Liver (tissue), 9 donors: ENCODE measurements around the gene GABRB1. TPM values are rescaled to one million over a fixed set of nuclear protein-coding genes. Genes with fewer than 3 reads are reported as not detected.

ENCODE experiments used
- DNase-seq: peaks from one replicate; pipeline ENCODE4 v3.0.0-alpha.2; 2017; ENCODE audit warnings: low spot score
- H3K27ac ChIP-seq, 2 donors: one replicate each; pipeline ENCODE4 v1.7.0; 2013; ENCODE audit warnings: inconsistent platforms in 2 of 2, low read length in 2 of 2, control low read depth in 1 of 2, low read depth in 1 of 2, mild to moderate bottlenecking in 1 of 2
- H3K27me3 ChIP-seq, 4 donors: one replicate each; pipeline versions ENCODE4 v1.6.1 to v1.7.0; 2013; ENCODE audit warnings: low read length in 3 of 4, inconsistent platforms in 1 of 4, mild to moderate bottlenecking in 1 of 4, moderate library complexity in 1 of 4; ENCODE audit not compliant: control insufficient read depth in 4 of 4, insufficient read depth in 4 of 4
- H3K36me3 ChIP-seq, 4 donors: one replicate each; pipeline versions ENCODE4 v1.6.1 to v1.7.0; 2013; ENCODE audit warnings: low read length in 3 of 4, mild to moderate bottlenecking in 3 of 4, low read depth in 1 of 4, moderate library complexity in 1 of 4; ENCODE audit not compliant: control insufficient read depth in 4 of 4, insufficient read depth in 3 of 4
- H3K4me1 ChIP-seq, 4 donors: one replicate each; pipeline versions ENCODE4 v1.6.1 to v1.7.0; 2013; ENCODE audit warnings: low read length in 3 of 4, mild to moderate bottlenecking in 3 of 4, moderate library complexity in 1 of 4; ENCODE audit not compliant: control insufficient read depth in 4 of 4, insufficient read depth in 4 of 4
- H3K4me3 ChIP-seq, 3 donors: one replicate each; pipeline versions ENCODE4 v1.6.1 to v1.7.0; 2013; ENCODE audit warnings: low read length in 3 of 3, control low read depth in 1 of 3, low read depth in 1 of 3, mild to moderate bottlenecking in 1 of 3
- H3K9ac ChIP-seq, 2 donors: one replicate each; pipeline ENCODE4 v1.7.0; 2013; ENCODE audit warnings: low read length in 2 of 2, mild to moderate bottlenecking in 2 of 2, moderate library complexity in 2 of 2, control low read depth in 1 of 2, low read depth in 1 of 2
- H3K9me3 ChIP-seq, 4 donors: one replicate each; pipeline versions ENCODE4 v1.6.1 to v1.7.0; 2013; ENCODE audit warnings: low read length in 3 of 4; ENCODE audit not compliant: control insufficient read depth in 4 of 4
- ATF3 ChIP-seq: IDR thresholded peaks from 2 replicates; pipeline ENCODE4 v1.6.1; 2016; ENCODE audit warnings: antibody characterized with exemption
- CTCF ChIP-seq: fragments of 150-350 bp; IDR thresholded peaks from 2 replicates; pipeline ENCODE4 v1.5.1; 2017; ENCODE audit warnings: improper control_type of control experiment, low read depth, low read length; ENCODE audit not compliant: missing input control
- EGR1 ChIP-seq, 2 donors: IDR thresholded peaks; 2 replicates each; pipeline ENCODE4 v1.6.1; 2016 to 2018; ENCODE audit warnings: antibody characterized with exemption in 2 of 2, low read depth in 2 of 2
- FOXA1 ChIP-seq: IDR thresholded peaks from 2 replicates; pipeline ENCODE4 v1.6.1; 2016; ENCODE audit warnings: antibody characterized with exemption
- FOXA2 ChIP-seq: IDR thresholded peaks from 2 replicates; pipeline ENCODE4 v1.6.1; 2016; ENCODE audit warnings: antibody characterized with exemption
- GABPA ChIP-seq, 2 donors: IDR thresholded peaks in 1 of 2; conservative IDR thresholded peaks in 1 of 2; 2 replicates each; pipeline ENCODE4 v1.6.1; 2016; ENCODE audit warnings: antibody characterized with exemption in 2 of 2, mild to moderate bottlenecking in 1 of 2, moderate library complexity in 1 of 2
- HNF4A ChIP-seq, 2 donors: conservative IDR thresholded peaks; 2 replicates each; pipeline ENCODE4 v1.6.1; 2016; ENCODE audit warnings: antibody characterized with exemption in 2 of 2, mild to moderate bottlenecking in 2 of 2
- HNF4G ChIP-seq: IDR thresholded peaks from 2 replicates; pipeline ENCODE4 v1.6.1; 2016; ENCODE audit warnings: antibody characterized with exemption
- JUND ChIP-seq, 2 donors: IDR thresholded peaks; 2 replicates each; pipeline ENCODE4 v1.6.1; 2016; ENCODE audit warnings: antibody characterized with exemption in 2 of 2
- MAX ChIP-seq: IDR thresholded peaks from 2 replicates; pipeline ENCODE4 v1.6.1; 2016; ENCODE audit warnings: antibody characterized with exemption
- NR2F2 ChIP-seq: IDR thresholded peaks from 2 replicates; pipeline ENCODE4 v1.6.1; 2016; ENCODE audit warnings: antibody characterized with exemption
- RAD21 ChIP-seq, 2 donors: IDR thresholded peaks; 2 replicates each; pipeline ENCODE4 v1.6.1; 2016; ENCODE audit warnings: antibody characterized with exemption in 2 of 2, mild to moderate bottlenecking in 2 of 2
- REST ChIP-seq: IDR thresholded peaks from 2 replicates; pipeline ENCODE4 v1.6.1; 2016; ENCODE audit warnings: antibody characterized with exemption, mild to moderate bottlenecking
- RXRA ChIP-seq, 2 donors: IDR thresholded peaks; 2 replicates each; pipeline ENCODE4 v1.6.1; 2017 to 2018; ENCODE audit warnings: antibody characterized with exemption in 2 of 2, mild to moderate bottlenecking in 1 of 2
- SP1 ChIP-seq: IDR thresholded peaks from 2 replicates; pipeline ENCODE4 v1.6.1; 2018; ENCODE audit warnings: antibody characterized with exemption, mild to moderate bottlenecking
- TAF1 ChIP-seq: conservative IDR thresholded peaks from 2 replicates; pipeline ENCODE4 v1.6.1; 2016; ENCODE audit warnings: antibody characterized with exemption, mild to moderate bottlenecking
- YY1 ChIP-seq: IDR thresholded peaks from 2 replicates; pipeline ENCODE4 v1.6.1; 2016; ENCODE audit warnings: antibody characterized with exemption, mild to moderate bottlenecking
- ZBTB33 ChIP-seq: IDR thresholded peaks from 2 replicates; pipeline ENCODE4 v1.6.1; 2016; ENCODE audit warnings: antibody characterized with exemption
- WGBS: extraction: QIAGEN DNeasy Blood & Tissue Kit; methylation state at CpG from one replicate; pipeline ENCODE4 v1.1.7; 2013; 5-methylcytosine and 5-hydroxymethylcytosine counted together
- polyA plus RNA-seq, 2 donors: library from polyadenylated mRNA; stranded (reverse) in 1 of 2; unstranded in 1 of 2; fragments of 200-250 nt in 1 of 2; fragments of >200 nt in 1 of 2; fragmentation: Nextera tagmentation in 1 of 2; extraction: Ambion mirVana in 1 of 2; gene quantifications; one replicate each; pipeline versions ENCODE4 v1.2.1 to v1.2.3, GENCODE V29; 2013 to 2015
- total RNA-seq, 2 donors: library from RNA; depleted of rRNA; stranded (reverse); fragments of >200 nt; gene quantifications; one replicate each; pipeline ENCODE4 v1.2.3, GENCODE V29; 2014
- donor health status: healthy.
- donor health status: healthy.
- donor health status: healthy.
- donor health status: healthy.
- donor health status: healthy.

GABRB1 gene
- total and polyA plus RNA-seq, 4 donors: 0.17 to 1.3 TPM; not detected in 2

GRCh38 chr4:47209833-47210232, 178.5 kb downstream of the GABRB1 start (continued):
- TF ChIP-seq REST (no peak), HNF4G (no peak), NR2F2 (no peak), RXRA (IDR thresholded peaks at IDR 0.05) (no peak)

- TF ChIP-seq MAX: no peak
- TF ChIP-seq FOXA1: no peak
- TF ChIP-seq ZBTB33: no peak
- TF ChIP-seq YY1: no peak
- TF ChIP-seq NR2F2: no peak
- no peak for TF ChIP-seq RAD21 (IDR thresholded peaks at IDR 0.05)
- TF ChIP-seq SP1: no peak
- TF ChIP-seq RXRA (IDR thresholded peaks at IDR 0.05): no peak
- TF ChIP-seq CTCF: no peak
- no peak for TF ChIP-seq ATF3
- TF ChIP-seq EGR1 (IDR thresholded peaks at IDR 0.05; ENCODE audit: low read depth in 2 of 2): no peak
- no peak for TF ChIP-seq TAF1
- no peak for TF ChIP-seq REST
- TF ChIP-seq JUND (IDR thresholded peaks at IDR 0.05): no peak
- no peak for TF ChIP-seq GABPA (IDR thresholded peaks at IDR 0.05 in 1 of 2, conservative IDR thresholded peaks at IDR 0.05 in 1 of 2)
- no peak for TF ChIP-seq HNF4A (conservative IDR thresholded peaks at IDR 0.05)
- TF ChIP-seq FOXA2: no peak
- no peak for TF ChIP-seq HNF4G
- WGBS: 34% methylated on average over 3 of the region's 3 CpGs
- Histone ChIP-seq H3K4me3 (no peak overlapping the region), H3K27ac (no peak overlapping the region), H3K9me3 (no peaks in the 10 kb centered on the region), H3K36me3 (peaks cover 0 to 2% (median 0%) of the 10 kb centered on the region in 4 donors), H3K27me3 (no peaks in the 10 kb centered on the region), H3K4me1 (no peaks in the 10 kb centered on the region), H3K9ac (no peak overlapping the region)
- DNase-seq: no peak
These were observed 179.5 kb downstream of the GABRB1 start for GRCh38 chr4:47210828-47211227.
